HCEC 1CT (cell line): Measurements from ENCODE around the gene ATP1B3.
"Not testable (repeated sequence)": the region's sequence is repeated elsewhere in the genome, so short reads cannot be mapped to it uniquely, and the experiment has no call there.

Experiments
- DNase-seq: peaks from one replicate; pipeline ENCODE4 v3.0.0-alpha.2; 2017

The ATP1B3 gene

GRCh38 chr3:141876381-141876890 lies at the start of gene ATP1B3:
Gene ATP1B3 (plus strand): TSS chr3:141876643. CDS start chr3:141876802, 159 bp downstream.
- peak; percentile 92 for DNase-seq

- DNase-seq = no peak
These were observed 48.0 kb upstream of the ATP1B3 start for GRCh38 chr3:141828487-141828886.

- no peak for DNase-seq
These were observed 47.6 kb upstream of the ATP1B3 start for GRCh38 chr3:141828890-141829289.

- no peak for DNase-seq
These were observed 45.9 kb upstream of the ATP1B3 start for GRCh38 chr3:141830508-141830907.

GRCh38 chr3:141834292-141834691 lies 42.2 kb upstream of the ATP1B3 start:
- no peak for DNase-seq

GRCh38 chr3:141835557-141836229 lies 40.8 kb upstream of the ATP1B3 start:
- DNase-seq = no peak

- no peak for DNase-seq
These were observed 37.1 kb upstream of the ATP1B3 start for GRCh38 chr3:141839389-141839788.

- DNase-seq = no peak
These were observed 35.5 kb upstream of the ATP1B3 start for GRCh38 chr3:141840737-141841544.

- no peak for DNase-seq
These were observed 32.3 kb upstream of the ATP1B3 start for GRCh38 chr3:141844108-141844507.

- no peak for DNase-seq
These were observed 31.6 kb upstream of the ATP1B3 start for GRCh38 chr3:141844812-141845211.

- DNase-seq = no peak
These were observed 30.9 kb upstream of the ATP1B3 start for GRCh38 chr3:141845407-141846049.

- DNase-seq = no peak
These were observed 30.4 kb upstream of the ATP1B3 start for GRCh38 chr3:141846050-141846433.

GRCh38 chr3:141848159-141848748 lies 28.2 kb upstream of the ATP1B3 start:
- not testable (repeated sequence) for DNase-seq

- DNase-seq = no peak
These were observed 27.2 kb upstream of the ATP1B3 start for GRCh38 chr3:141849056-141849815.

- no peak for DNase-seq
These were observed 25.0 kb upstream of the ATP1B3 start for GRCh38 chr3:141851411-141851810.

- DNase-seq = no peak
These were observed 23.3 kb upstream of the ATP1B3 start for GRCh38 chr3:141853081-141853601.

- no peak for DNase-seq
These were observed 22.7 kb upstream of the ATP1B3 start for GRCh38 chr3:141853629-141854168.

GRCh38 chr3:141854599-141854998 lies 21.8 kb upstream of the ATP1B3 start:
- no peak for DNase-seq

- DNase-seq = no peak
These were observed 18.1 kb upstream of the ATP1B3 start for GRCh38 chr3:141858312-141858711.

- no peak for DNase-seq
These were observed 16.8 kb upstream of the ATP1B3 start for GRCh38 chr3:141859651-141860050.

GRCh38 chr3:141860086-141860669 lies 16.3 kb upstream of the ATP1B3 start:
- no peak for DNase-seq
